T-cell (primary cell): ENCODE data around the gene IDH3A. TPM values are rescaled to one million over a fixed set of nuclear protein-coding genes. Genes with fewer than 3 reads are reported as not detected.

ENCODE experiments used
- ATAC-seq, 4 experiments: fragments of 200-7000 bp in 3 of 4; fragments of 150-1000 bp in 1 of 4; cut with Tn5 transposase; replicated peaks in 1 of 4; 1 replicate in 3 of 4; 2 replicates in 1 of 4; pipeline ENCODE4 v1.10.0; 2021; ENCODE audit warnings: moderate library complexity in 3 of 4, mild to moderate bottlenecking in 2 of 4, moderate number of reproducible peaks in 1 of 4
- CTCF ChIA-PET, 2 donors: fragments of 300-600 bp; sonication (Branson Sonifier 250); formaldehyde crosslinking; loops; one replicate each; lab custom pipeline; 2022; ENCODE audit warnings: antibody characterized with exemption in 2 of 2; lab: Charles Lee
- POLR2A ChIA-PET, 2 donors: fragments of 300-600 bp; sonication (Branson Sonifier 250); formaldehyde crosslinking; loops; one replicate each; lab custom pipeline; 2022; ENCODE audit warnings: antibody characterized with exemption in 2 of 2; lab: Charles Lee
- DNase-seq, 35 experiments: peaks; one replicate each; pipeline versions ENCODE4 v3.0.0 to v3.0.0-alpha.2; 2013 to 2023
- H3K27ac ChIP-seq: one replicate; pipeline ENCODE4 v1.5.1; 2013; ENCODE audit warnings: low read length
- H3K27me3 ChIP-seq, 2 experiments: replicated peaks in 1 of 2; 1 replicate in 1 of 2; 2 replicates in 1 of 2; pipeline versions ENCODE4 v1.6.1 to v1.7.0; 2013; ENCODE audit warnings: low read length in 1 of 2, mixed read lengths in 1 of 2; ENCODE audit not compliant: control insufficient read depth in 2 of 2, insufficient read depth in 2 of 2; ENCODE audit errors: extremely low read depth in 1 of 2
- H3K36me3 ChIP-seq, 2 donors: 1 replicate in 1 of 2; 2 replicates in 1 of 2; pipeline versions ENCODE4 v1.6.1 to v1.7.0; 2013; ENCODE audit warnings: low read length in 1 of 2; ENCODE audit not compliant: control insufficient read depth in 2 of 2, insufficient read depth in 1 of 2; ENCODE audit errors: extremely low read depth in 1 of 2
- H3K4me1 ChIP-seq, 2 experiments: 1 replicate in 1 of 2; 2 replicates in 1 of 2; pipeline versions ENCODE4 v1.6.1 to v1.7.0; 2013; ENCODE audit warnings: low read length in 2 of 2, mixed read lengths in 1 of 2; ENCODE audit not compliant: insufficient read depth in 2 of 2, control insufficient read depth in 1 of 2; ENCODE audit errors: extremely low read depth in 1 of 2
- H3K4me3 ChIP-seq, 2 donors: 1 replicate in 1 of 2; 2 replicates in 1 of 2; pipeline versions ENCODE4 v1.5.1 to v1.7.0; 2013; ENCODE audit warnings: mild to moderate bottlenecking in 2 of 2, low read length in 1 of 2, moderate library complexity in 1 of 2; ENCODE audit not compliant: control insufficient read depth in 1 of 2; ENCODE audit errors: extremely low read depth in 1 of 2
- H3K9me3 ChIP-seq: 2 replicates; pipeline ENCODE4 v1.7.0; 2013
- H3K27ac Mint-ChIP-seq, 2 donors: one replicate each; pipeline ENCODE4 v1.8.0; 2020 to 2021; ENCODE audit warnings: mild to moderate bottlenecking in 2 of 2, mixed read lengths in 2 of 2
- H3K27me3 Mint-ChIP-seq, 2 donors: one replicate each; pipeline ENCODE4 v1.8.0; 2021 to 2022; ENCODE audit warnings: mixed read lengths in 2 of 2
- H3K36me3 Mint-ChIP-seq: one replicate; pipeline ENCODE4 v1.8.0; 2021; ENCODE audit warnings: mixed read lengths
- H3K4me1 Mint-ChIP-seq, 3 donors: one replicate each; pipeline ENCODE4 v1.8.0; 2020 to 2022; ENCODE audit warnings: mixed read lengths in 3 of 3, mild to moderate bottlenecking in 1 of 3
- H3K4me3 Mint-ChIP-seq, 3 donors: one replicate each; pipeline ENCODE4 v1.8.0; 2020 to 2022; ENCODE audit warnings: mild to moderate bottlenecking in 3 of 3, mixed read lengths in 3 of 3, moderate library complexity in 3 of 3
- H3K9me3 Mint-ChIP-seq, 3 donors: one replicate each; pipeline ENCODE4 v1.8.0; 2020 to 2022; ENCODE audit warnings: mixed read lengths in 3 of 3
- WGBS: methylation state at CpG from one replicate; pipeline ENCODE4 v1.1.5; 2013; ENCODE audit warnings: missing lambda C conversion rate; ENCODE audit not compliant: insufficient coverage; 5-methylcytosine and 5-hydroxymethylcytosine counted together
- total RNA-seq, 35 experiments: library from RNA in 6 of 35; stranded (reverse) in 6 of 35; fragments of 120-200 nt in 1 of 35; gene quantifications; one replicate each; pipeline versions ENCODE4 v1.2.1 to v1.2.4 and lab custom pipeline; 2013 to 2026

Gene IDH3A
- total RNA-seq, result 10 to 100 TPM; 40.3 to 64.7 (median 48.5) TPM
- total RNA-seq (2013), result 35.6 TPM
- 24.2 to 162 (median 39.9) reads per million in 29 experiments for total RNA-seq (lab: John Stamatoyannopoulos, UW)

DNA sequence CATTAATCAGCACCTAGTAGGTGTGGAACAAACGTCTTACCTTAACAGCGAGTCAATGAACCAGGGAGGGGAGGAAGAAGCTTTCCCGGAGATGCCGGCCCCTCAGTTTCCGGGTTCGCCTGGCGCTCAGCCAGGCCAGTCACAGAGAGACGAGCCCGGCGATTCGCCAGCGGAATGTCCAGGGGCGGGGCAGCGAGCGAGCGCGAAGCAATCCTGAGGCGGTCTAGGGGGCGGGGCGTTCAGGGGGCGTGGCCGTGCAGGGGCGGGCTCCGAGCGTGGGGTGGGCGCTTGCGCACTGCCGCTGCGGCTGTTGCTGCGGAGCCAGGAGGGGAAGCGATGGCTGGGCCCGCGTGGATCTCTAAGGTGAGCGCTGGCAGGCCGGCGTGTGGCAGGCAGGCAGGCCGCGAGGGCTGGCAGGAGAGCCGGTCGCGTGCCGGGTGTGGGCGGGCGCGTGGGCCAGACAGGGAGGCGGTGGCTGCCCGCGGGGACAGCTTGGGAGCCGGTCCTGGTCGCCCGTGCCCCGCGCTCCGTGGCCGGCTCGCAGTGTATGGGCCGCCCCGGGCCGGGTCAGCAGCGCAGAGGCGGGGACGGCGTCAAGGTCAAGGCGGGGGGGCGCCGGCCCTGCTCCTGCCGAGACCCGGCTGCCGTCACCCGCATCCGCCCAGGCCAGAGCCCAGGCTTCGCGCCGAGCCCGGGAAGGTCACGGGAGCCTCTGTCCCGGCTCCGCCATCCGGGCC is at the start of gene IDH3A:
TSS of gene IDH3A (plus strand) at position 295 of the 737 bp plus-strand sequence. CDS start at position 337, 42 bp downstream.
- Histone ChIP-seq H3K4me3 (peak within 1 kb of the TSS; percentile 67 to 82), H3K27ac (peak within 1 kb of the TSS; percentile 18), H3K27me3 (no peaks in the 10 kb centered on the region), H3K36me3 (no peaks in the 10 kb centered on the region), H3K9me3 (no peaks in the 10 kb centered on the region), H3K4me1 (peaks cover 10 to 22% of the 10 kb centered on the region in 2 experiments)
- H3K4me1 Mint-ChIP-seq, result peaks cover 36 to 44% (median 40%) of the 10 kb centered on the region in 3 donors
- no peaks in the 10 kb centered on the region for H3K27me3 Mint-ChIP-seq
- ATAC-seq, result peak; percentile 94 to 97 (median 95)
- peak within 1 kb of the TSS; percentile 86 to 88 for H3K27ac Mint-ChIP-seq
- under 1% methylated on average over 79 of the region's 79 CpGs for WGBS
- H3K4me3 Mint-ChIP-seq, result peak within 1 kb of the TSS; percentile 91 to 94 (median 93)
- CTCF ChIA-PET, result interaction anchor here (0.9 to 1.4 kb wide), 3 partner anchors 9 to 46 kb away, joined by 4 to 10 read pairs (median 4); partner anchors contain the start of gene CIB2 (in 1 of the 2)
- DNase-seq, result peak; percentile 97 to 100 (median 100)
- peaks cover 10% of the 10 kb centered on the region for H3K36me3 Mint-ChIP-seq
- POLR2A ChIA-PET, result interaction anchor here in 1 of 2 donors (0.6 kb wide), 1 partner anchor 54 kb away, joined by 3 read pairs; no protein-coding TSS in a partner anchor
- H3K9me3 Mint-ChIP-seq, result no peaks in the 10 kb centered on the region

DNA sequence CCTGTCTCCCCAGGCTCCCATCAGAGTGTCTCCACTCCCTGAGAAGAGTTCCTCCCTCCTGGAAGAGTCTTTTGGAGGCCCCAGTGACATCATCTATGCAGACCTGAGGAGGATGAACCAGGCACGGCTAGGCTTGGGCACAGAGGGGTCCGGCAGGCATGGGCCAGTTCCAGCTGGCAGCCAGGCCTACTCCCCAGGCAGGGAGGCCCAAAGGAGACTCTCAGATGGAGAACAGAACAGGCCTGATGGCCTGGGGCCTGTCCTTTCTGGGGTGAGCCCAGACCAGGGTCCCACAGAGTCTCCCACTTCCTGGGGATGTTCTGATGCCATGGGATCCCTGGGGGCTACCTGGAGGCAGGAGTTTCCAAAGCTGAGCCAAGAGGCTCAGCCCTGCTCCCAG is 48.3 kb upstream of the IDH3A start:
- Mint-ChIP-seq H3K27ac (no peak overlapping the region), H3K9me3 (no peaks in the 10 kb centered on the region), H3K4me3 (no peak overlapping the region), H3K27me3 (no peaks in the 10 kb centered on the region), H3K4me1 (peaks cover 29 to 38% (median 37%) of the 10 kb centered on the region in 3 donors), H3K36me3 (no peaks in the 10 kb centered on the region)
- no peak overlapping the region for H3K27ac ChIP-seq
- H3K36me3 ChIP-seq, result no peaks in the 10 kb centered on the region
- peaks cover 17 to 37% of the 10 kb centered on the region in 2 experiments for H3K4me1 ChIP-seq
- H3K27me3 ChIP-seq, result no peaks in the 10 kb centered on the region
- CTCF ChIA-PET, result no interaction called here
- H3K4me3 ChIP-seq, result no peak overlapping the region
- no peaks in the 10 kb centered on the region for H3K9me3 ChIP-seq
- ATAC-seq (no peak), DNase-seq (no peak)
- POLR2A ChIA-PET, result no interaction called here
- 100% methylated on average over 2 of the region's 2 CpGs for whole genome bisulfite sequencing

DNA sequence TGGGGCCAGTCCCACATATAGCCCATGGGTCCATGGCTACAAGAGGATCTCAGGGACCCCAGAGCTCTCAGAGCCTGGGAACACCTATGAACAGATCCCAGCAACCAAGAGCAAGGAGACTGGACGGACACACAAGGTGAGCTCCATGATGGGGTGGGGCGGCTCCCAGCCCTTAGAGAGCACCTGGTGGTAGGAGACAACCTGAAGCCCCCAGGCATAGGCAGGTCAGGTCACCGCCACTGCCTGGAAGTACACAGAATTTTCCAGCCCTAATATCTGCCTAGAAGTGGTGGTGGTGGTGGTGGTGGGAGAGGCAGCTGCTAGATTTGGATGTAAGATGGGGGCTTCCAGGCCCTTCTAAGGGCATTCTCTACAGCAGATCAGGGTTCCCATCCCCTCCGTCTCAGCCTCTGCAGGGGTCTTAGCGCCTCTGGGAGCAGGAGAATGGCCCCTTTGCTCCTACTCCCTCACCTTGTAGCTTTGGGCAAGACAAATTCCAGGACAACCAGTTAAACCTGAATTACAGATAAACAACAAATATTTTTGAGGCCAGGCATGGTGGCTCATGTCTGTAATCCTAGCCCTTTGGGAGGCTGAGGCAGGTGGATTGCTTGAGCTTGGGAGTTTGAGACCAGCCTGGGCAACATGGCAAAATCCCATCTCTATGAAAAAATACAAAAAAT is 47.6 kb upstream of the IDH3A start:
- Histone ChIP-seq H3K4me1 (peaks cover 17 to 44% of the 10 kb centered on the region in 2 experiments), H3K27me3 (no peaks in the 10 kb centered on the region), H3K4me3 (no peak overlapping the region), H3K36me3 (no peaks in the 10 kb centered on the region), H3K27ac (no peak overlapping the region), H3K9me3 (no peaks in the 10 kb centered on the region)
- DNase-seq (no peak), ATAC-seq (no peak)
- ChIA-PET CTCF (no interaction called here), POLR2A (interaction anchor here in 1 of 2 donors (0.6 kb wide), 1 partner anchor 20 kb away, joined by 12 read pairs; no protein-coding TSS in a partner anchor)
- Mint-ChIP-seq H3K9me3 (no peaks in the 10 kb centered on the region), H3K36me3 (no peaks in the 10 kb centered on the region), H3K27ac (peak overlapping the region in 1 of 2 donors; percentile 68), H3K4me3 (no peak overlapping the region), H3K4me1 (peaks cover 32 to 45% (median 41%) of the 10 kb centered on the region in 3 donors), H3K27me3 (no peaks in the 10 kb centered on the region)
- WGBS, result 94% methylated on average over 2 of the region's 5 CpGs

DNA sequence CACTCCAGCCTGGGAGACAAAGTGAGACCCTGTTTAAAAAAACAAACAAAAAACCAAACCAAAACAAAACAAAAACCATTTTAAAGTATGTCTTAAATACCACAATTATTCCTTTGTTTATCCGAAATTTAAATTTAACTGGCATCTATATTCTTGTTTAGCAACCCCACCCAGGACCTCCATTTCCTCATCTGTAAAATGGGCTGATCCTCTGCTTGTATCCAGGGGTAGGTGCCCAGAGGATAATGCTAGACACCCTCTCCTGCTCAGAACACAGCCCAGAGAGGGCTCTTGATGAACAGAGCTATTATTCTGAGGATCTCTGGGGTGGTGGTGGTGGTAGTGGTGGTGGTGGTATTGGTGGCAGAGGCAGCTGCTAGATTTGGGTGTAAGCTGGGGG is 47.0 kb upstream of the IDH3A start:
- H3K27ac Mint-ChIP-seq, result peak overlapping the region; percentile 76 to 95
- ATAC-seq (no peak), DNase-seq (no peak)
- CTCF ChIA-PET, result interaction anchor here in 1 of 2 donors (1.2 kb wide), 1 partner anchor 11 kb away, joined by 3 read pairs; no protein-coding TSS in a partner anchor
- H3K9me3 Mint-ChIP-seq, result no peaks in the 10 kb centered on the region
- no peak overlapping the region for H3K4me3 ChIP-seq
- no peaks in the 10 kb centered on the region for H3K36me3 ChIP-seq
- peaks cover 32 to 47% (median 41%) of the 10 kb centered on the region in 3 donors for H3K4me1 Mint-ChIP-seq
- no peaks in the 10 kb centered on the region for H3K36me3 Mint-ChIP-seq
- no peaks in the 10 kb centered on the region for H3K9me3 ChIP-seq
- peak overlapping the region; percentile 75 for H3K27ac ChIP-seq
- 89% methylated on average over 1 of the region's 1 CpG for WGBS
- H3K27me3 Mint-ChIP-seq, result no peaks in the 10 kb centered on the region
- POLR2A ChIA-PET, result interaction anchor here in 1 of 2 donors (0.6 kb wide), 1 partner anchor 21 kb away, joined by 12 read pairs; no protein-coding TSS in a partner anchor
- peaks cover 17 to 44% of the 10 kb centered on the region in 2 experiments for H3K4me1 ChIP-seq
- H3K27me3 ChIP-seq, result no peaks in the 10 kb centered on the region
- H3K4me3 Mint-ChIP-seq, result no peak overlapping the region

DNA sequence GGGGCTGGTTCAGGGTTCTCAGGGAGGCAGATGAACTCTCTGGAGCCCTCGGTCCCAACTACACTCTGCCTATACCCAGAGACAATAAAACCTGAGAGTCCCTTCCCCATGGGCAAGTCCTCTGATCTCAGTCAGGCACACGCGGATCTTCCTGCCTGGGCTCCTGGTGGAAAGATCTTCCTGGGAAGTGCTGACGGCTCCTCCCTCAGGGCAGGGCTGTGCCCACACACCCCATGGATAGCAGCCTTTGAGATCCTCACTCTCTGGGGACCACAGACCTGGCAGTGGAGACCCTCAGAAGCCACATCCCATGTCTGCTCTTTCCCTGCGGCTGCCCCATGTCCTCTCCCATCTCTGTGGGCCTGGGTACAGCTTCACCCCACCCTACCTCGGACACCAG is 46.4 kb upstream of the IDH3A start:
- Histone ChIP-seq H3K4me3 (no peak overlapping the region), H3K36me3 (no peaks in the 10 kb centered on the region), H3K27me3 (no peaks in the 10 kb centered on the region), H3K9me3 (no peaks in the 10 kb centered on the region), H3K27ac (peak overlapping the region; percentile 75), H3K4me1 (peaks cover 17 to 44% of the 10 kb centered on the region in 2 experiments)
- DNase-seq, result no peak
- ChIA-PET POLR2A (no interaction called here), CTCF (interaction anchor here in 1 of 2 donors (1.2 kb wide), 1 partner anchor 12 kb away, joined by 3 read pairs; no protein-coding TSS in a partner anchor)
- ATAC-seq, result no peak
- H3K27ac Mint-ChIP-seq, result peak overlapping the region; percentile 91 to 95
- WGBS, result 94% methylated on average over 5 of the region's 6 CpGs
- peaks cover 32 to 53% (median 41%) of the 10 kb centered on the region in 3 donors for H3K4me1 Mint-ChIP-seq
- no peak overlapping the region for H3K4me3 Mint-ChIP-seq
- H3K9me3 Mint-ChIP-seq, result no peaks in the 10 kb centered on the region
- no peaks in the 10 kb centered on the region for H3K36me3 Mint-ChIP-seq
- H3K27me3 Mint-ChIP-seq, result no peaks in the 10 kb centered on the region
